PC-9 (cell line): ENCODE results near the gene VAPB.

ENCODE experiments used
- CTCF ChIP-seq: fragments of 200-600 bp; sonication (generic); conservative IDR thresholded peaks from 2 replicates; pipeline ENCODE4 v1.6.1; 2017; ENCODE audit warnings: mixed run types, antibody characterized with exemption, mild to moderate bottlenecking, moderate library complexity
- EZH2 ChIP-seq: fragments of 200-600 bp; sonication (generic); IDR thresholded peaks from 2 replicates; pipeline ENCODE4 v1.8.0; 2017; ENCODE audit warnings: antibody characterized with exemption, low read depth

- TF ChIP-seq CTCF (no peak), EZH2 (no peak)
These were observed 13.2 kb upstream of the VAPB start for GRCh38 chr20:58375759-58376352.
